ENCODE results near the gene CDK5. TPM values are rescaled to one million over a fixed set of nuclear protein-coding genes. Genes with fewer than 3 reads are reported as not detected.
A peak's percentile ranks its signal among the peaks of the same experiment; 100 is the strongest.

Gene CDK5
- polyA plus RNA-seq, 2 of the 4 experiments (the other 2 are of a cell fraction), result 29.6 to 51.0 TPM

DNA sequence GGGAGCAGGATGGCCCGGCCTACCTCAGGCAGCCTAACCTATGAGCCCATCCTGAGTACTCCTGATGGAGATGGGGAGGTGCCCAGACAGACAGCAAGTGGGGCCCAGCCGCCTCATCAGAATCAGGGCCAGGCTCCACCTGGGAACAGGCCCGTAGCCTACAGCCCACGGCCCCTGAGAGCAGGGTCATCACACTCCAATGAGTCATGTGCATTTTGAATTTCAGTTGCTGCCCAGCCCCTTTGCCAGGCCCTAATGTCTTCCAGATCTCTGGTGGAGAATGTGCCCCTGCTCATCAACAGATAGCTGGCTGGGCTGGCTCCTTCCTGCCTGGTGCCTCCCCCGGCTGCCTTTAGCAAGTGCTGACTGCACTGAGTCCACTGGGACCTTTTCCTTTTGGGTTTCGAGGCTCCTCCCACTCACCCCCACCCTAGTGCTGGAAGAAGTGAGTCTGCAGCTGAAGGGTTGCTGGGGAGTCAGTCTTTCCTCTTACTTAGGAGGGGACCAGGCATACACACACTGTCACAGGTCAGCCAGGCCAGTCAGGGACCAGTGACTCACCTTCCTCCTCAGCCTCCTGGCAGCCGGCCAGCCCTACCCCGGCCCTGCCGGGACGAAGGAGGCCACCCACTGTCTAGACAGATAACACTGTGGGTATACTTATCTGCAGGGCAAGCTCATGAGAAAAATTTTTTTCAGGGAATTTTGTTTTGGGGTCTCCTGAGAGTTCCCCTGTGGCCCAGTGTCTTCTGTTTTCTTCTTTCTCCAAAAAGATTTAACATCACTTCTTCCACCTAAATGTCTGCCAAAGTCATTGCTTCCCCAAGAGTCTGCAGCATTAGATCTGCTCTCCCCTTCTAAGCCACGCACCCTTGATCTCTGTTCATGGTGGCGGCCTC is 18.5 kb downstream of the CDK5 start (continued):
- TF ChIP-seq, protein P1, sequence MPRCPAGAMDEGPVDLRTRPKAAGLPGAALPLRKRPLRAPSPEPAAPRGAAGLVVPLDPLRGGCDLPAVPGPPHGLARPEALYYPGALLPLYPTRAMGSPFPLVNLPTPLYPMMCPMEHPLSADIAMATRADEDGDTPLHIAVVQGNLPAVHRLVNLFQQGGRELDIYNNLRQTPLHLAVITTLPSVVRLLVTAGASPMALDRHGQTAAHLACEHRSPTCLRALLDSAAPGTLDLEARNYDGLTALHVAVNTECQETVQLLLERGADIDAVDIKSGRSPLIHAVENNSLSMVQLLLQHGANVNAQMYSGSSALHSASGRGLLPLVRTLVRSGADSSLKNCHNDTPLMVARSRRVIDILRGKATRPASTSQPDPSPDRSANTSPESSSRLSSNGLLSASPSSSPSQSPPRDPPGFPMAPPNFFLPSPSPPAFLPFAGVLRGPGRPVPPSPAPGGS (IDR thresholded peaks at IDR 0.05), result 0 out of 3 replicates have a peak, but pooled peaks have one; percentile 43
- TF ChIP-seq, protein P2, sequence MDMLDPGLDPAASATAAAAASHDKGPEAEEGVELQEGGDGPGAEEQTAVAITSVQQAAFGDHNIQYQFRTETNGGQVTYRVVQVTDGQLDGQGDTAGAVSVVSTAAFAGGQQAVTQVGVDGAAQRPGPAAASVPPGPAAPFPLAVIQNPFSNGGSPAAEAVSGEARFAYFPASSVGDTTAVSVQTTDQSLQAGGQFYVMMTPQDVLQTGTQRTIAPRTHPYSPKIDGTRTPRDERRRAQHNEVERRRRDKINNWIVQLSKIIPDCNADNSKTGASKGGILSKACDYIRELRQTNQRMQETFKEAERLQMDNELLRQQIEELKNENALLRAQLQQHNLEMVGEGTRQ (IDR thresholded peaks at IDR 0.05), result no peak
- TF ChIP-seq, protein P3, sequence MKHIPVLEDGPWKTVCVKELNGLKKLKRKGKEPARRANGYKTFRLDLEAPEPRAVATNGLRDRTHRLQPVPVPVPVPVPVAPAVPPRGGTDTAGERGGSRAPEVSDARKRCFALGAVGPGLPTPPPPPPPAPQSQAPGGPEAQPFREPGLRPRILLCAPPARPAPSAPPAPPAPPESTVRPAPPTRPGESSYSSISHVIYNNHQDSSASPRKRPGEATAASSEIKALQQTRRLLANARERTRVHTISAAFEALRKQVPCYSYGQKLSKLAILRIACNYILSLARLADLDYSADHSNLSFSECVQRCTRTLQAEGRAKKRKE (CRISPR knock-in tag; IDR thresholded peaks at IDR 0.05; ENCODE audit: low read depth), result no peak
- TF ChIP-seq CTCF (IDR thresholded peaks at IDR 0.05) (no peak), HOXB13 (CRISPR knock-in tag; IDR thresholded peaks at IDR 0.05; ENCODE audit: low read depth) (no peak), KDM5A (IDR thresholded peaks at IDR 0.05) (no peak), MAFK (IDR thresholded peaks at IDR 0.05; ENCODE audit: partially characterized antibody) (peak; percentile 33), JUNB (IDR thresholded peaks at IDR 0.05) (peak; percentile 49), HES2 (IDR thresholded peaks at IDR 0.05) (no peak)

DNA sequence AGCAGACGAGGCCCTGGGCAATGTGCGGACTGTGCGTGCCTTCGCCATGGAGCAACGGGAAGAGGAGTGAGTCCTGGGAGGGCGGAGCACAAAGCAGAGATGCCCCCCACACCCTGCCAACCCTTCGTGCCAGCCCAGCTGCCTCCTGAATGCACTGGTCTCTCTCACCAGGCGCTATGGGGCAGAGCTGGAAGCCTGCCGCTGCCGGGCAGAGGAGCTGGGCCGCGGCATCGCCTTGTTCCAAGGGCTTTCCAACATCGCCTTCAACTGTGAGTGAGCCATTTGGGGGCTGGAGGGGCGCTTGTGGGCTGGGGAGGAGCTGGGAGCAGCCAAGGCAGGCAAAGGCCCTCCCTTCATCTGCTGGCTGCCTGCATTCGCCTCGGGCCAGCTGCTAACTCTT is 21.8 kb downstream of the CDK5 start:
- ChIA-PET POLR2A (no interaction called here), CTCF (interaction anchor here (1.5 to 4.1 kb wide), 3 partner anchors 17 to 88 kb away, joined by 3 to 24 read pairs (median 6); no protein-coding TSS in a partner anchor)
- H3K4me3 ChIP-seq, result no peak overlapping the region
- DNase-seq (ENCODE audit: low read depth in 1 of 2, low spot score in 1 of 2) (no peak), ATAC-seq (no peak), FAIRE-seq (no peak)
- H3K27ac ChIP-seq, result no peak overlapping the region
- TF ChIP-seq NR3C1 (IDR thresholded peaks at IDR 0.05) (no peak), CTCF (IDR thresholded peaks at IDR 0.05) (no peak), HES2 (IDR thresholded peaks at IDR 0.05) (no peak), RARB (CRISPR knock-in tag; IDR thresholded peaks at IDR 0.05) (no peak), ELK1 (IDR thresholded peaks at IDR 0.05; ENCODE audit: low read depth, low read length) (no peak), FOSL2 (IDR thresholded peaks at IDR 0.05) (no peak), FOSL2 (CRISPR knock-in tag; IDR thresholded peaks at IDR 0.05) (no peak), JUNB (IDR thresholded peaks at IDR 0.05) (no peak), CBX8 (IDR thresholded peaks at IDR 0.05) (no peak), RNF2 (IDR thresholded peaks at IDR 0.05; ENCODE audit: borderline replicate concordance, low read depth) (no peak)
- TF ChIP-seq, protein P1 (IDR thresholded peaks at IDR 0.05), result no peak
- TF ChIP-seq, protein P2 (IDR thresholded peaks at IDR 0.05), result no peak
- TF ChIP-seq, protein P4, sequence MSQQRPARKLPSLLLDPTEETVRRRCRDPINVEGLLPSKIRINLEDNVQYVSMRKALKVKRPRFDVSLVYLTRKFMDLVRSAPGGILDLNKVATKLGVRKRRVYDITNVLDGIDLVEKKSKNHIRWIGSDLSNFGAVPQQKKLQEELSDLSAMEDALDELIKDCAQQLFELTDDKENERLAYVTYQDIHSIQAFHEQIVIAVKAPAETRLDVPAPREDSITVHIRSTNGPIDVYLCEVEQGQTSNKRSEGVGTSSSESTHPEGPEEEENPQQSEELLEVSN (IDR thresholded peaks at IDR 0.05; ENCODE audit: borderline replicate concordance, low read depth), result no peak
- H3K4me2 ChIP-seq, result no peak overlapping the region
- 93% methylated on average over 10 of the region's 17 CpGs for WGBS (ENCODE audit: missing lambda C conversion rate)
- peaks cover 33% of the 10 kb centered on the region for H3K4me1 ChIP-seq
- H3K9me3 ChIP-seq, result no peaks in the 10 kb centered on the region

Data from A549 (cell line).